Fibroblast of villous mesenchyme (primary cell): Measurements from ENCODE around the gene ODF2. TPM values are rescaled to one million over a fixed set of nuclear protein-coding genes. Genes with fewer than 3 reads are reported as not detected.
"Not testable (repeated sequence)": the region's sequence is repeated elsewhere in the genome, so short reads cannot be mapped to it uniquely, and the experiment has no call there.

Source experiments
- DNase-seq: peaks from one replicate; pipeline ENCODE4 v3.0.0-alpha.2; 2010; ENCODE audit warnings: low read depth
- H3K4me3 ChIP-seq: 2 replicates; pipeline ENCODE4 v1.5.1; 2011; ENCODE audit warnings: low read depth, mild to moderate bottlenecking, low read length
- total RNA-seq: library from RNA; depleted of rRNA; stranded (reverse); fragments of >200 nt; gene quantifications from 2 replicates; pipeline ENCODE4 v1.2.3, GENCODE V29; 2012
- TF ChIP-seq, protein P1 (sequence below): IDR thresholded peaks from 2 replicates; pipeline ENCODE4 v1.5.1; 2012; ENCODE audit warnings: low read depth, mild to moderate bottlenecking, low read length; ENCODE audit not compliant: insufficient read depth

ODF2 gene
- total RNA-seq, 1 donor, result 44.5 TPM

DNA sequence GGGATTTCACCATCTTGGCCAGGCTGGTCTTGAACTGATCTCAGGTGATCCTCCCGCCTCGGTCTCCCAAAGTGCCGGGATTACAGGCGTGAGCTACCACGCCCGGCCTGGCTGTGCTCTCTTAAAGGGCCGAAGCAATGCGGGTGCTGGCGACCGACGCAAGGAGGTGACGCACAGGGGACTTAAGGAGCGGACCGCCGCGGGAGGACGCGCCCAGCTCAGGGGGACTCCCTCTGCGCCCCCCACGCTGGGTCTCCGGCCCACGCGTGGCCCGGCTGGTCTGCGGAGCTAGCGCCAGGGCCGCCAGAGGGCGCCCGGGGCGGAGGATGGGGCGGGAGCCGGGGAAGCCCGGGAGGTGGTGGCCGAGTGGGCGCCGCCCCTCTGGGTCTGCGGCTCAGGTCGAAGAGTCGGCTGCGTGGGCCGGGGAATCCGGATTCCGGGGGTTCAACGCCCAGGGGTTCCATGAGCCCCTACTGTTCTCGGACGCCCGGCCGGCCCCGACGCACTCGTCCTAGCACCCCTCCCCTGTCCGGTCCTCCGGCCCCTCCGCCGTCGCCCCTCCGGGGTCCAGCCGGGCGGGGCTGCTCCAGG is 35.7 kb upstream of the ODF2 start:
- DNase-seq, result peak; percentile 53
- TF ChIP-seq, protein P1, sequence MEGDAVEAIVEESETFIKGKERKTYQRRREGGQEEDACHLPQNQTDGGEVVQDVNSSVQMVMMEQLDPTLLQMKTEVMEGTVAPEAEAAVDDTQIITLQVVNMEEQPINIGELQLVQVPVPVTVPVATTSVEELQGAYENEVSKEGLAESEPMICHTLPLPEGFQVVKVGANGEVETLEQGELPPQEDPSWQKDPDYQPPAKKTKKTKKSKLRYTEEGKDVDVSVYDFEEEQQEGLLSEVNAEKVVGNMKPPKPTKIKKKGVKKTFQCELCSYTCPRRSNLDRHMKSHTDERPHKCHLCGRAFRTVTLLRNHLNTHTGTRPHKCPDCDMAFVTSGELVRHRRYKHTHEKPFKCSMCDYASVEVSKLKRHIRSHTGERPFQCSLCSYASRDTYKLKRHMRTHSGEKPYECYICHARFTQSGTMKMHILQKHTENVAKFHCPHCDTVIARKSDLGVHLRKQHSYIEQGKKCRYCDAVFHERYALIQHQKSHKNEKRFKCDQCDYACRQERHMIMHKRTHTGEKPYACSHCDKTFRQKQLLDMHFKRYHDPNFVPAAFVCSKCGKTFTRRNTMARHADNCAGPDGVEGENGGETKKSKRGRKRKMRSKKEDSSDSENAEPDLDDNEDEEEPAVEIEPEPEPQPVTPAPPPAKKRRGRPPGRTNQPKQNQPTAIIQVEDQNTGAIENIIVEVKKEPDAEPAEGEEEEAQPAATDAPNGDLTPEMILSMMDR, result peak; percentile 82
- peak overlapping the region; percentile 77 for H3K4me3 ChIP-seq

DNA sequence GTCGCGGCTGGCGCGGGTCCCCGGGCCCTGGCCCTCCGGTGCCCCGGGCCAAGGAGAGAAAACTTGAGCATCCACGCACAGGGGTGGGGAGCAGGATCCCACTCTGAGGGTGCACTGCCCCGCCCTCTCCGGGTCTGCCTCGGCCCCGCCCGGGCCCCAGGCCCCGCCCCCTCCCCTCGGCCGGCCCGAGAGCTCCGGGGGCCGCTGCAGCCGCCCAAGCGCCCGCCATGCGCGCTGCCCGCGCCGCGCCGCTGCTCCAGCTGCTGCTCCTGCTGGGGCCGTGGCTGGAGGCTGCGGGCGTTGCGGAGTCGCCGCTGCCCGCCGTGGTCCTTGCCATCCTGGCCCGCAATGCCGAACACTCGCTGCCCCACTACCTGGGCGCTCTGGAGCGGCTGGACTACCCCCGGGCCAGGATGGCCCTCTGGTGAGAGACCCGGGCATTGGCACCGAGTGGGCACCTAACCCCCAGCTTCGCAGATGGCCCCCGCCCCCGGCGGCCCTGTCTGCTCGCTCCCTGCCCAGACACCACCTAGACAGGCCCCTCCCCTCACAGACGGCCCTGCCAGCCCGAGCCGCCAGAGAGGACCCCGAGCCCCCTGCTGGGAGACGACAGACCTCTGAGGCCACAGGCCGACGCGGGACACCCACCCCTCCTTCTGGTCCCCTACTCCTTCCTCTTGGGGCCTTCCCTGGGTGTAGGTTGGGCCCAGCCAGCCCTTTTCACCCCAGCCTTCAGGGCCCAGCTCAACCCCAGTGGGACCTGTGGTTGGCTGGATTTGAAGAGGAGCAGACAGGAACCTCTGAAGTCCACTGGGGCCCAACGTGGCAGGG is 34.9 kb upstream of the ODF2 start, which contains the start of gene CERCAM:
Gene CERCAM (plus strand): TSS at position 207 of the 831 bp plus-strand sequence. CDS start 21 bp downstream, at position 228.
- DNase-seq, result peak; percentile 42
- H3K4me3 ChIP-seq, result peak within 1 kb of the TSS; percentile 77
- TF ChIP-seq, protein P1, result no peak

DNA sequence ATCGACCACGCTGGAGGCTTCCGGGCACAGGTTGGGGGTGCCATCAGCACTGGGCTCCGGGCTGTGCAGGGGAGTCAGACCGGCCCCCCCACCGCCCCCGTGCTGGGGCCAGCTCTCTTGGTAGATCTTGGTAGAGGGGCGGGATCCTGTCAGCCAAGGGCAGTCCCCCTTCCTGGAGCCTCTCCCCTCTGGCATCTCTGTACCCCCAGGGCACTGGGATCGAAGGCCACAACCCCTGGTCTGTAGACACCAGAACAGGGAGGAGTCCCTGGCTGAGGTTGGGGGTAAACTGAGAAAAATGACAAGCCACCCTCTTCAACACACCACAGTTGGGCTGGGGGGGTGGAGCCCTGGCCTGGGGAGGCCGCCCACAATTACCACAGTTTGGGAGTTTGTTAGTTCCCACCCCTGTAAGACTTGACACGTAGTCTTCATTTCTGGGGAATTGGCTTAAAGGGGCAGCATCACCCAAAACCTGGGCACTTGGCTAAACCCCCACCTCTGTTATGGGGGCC is 34.3 kb upstream of the ODF2 start:
- TF ChIP-seq, protein P1, result no peak
- peak; percentile 38 for DNase-seq
- peak overlapping the region; percentile 77 for H3K4me3 ChIP-seq

DNA sequence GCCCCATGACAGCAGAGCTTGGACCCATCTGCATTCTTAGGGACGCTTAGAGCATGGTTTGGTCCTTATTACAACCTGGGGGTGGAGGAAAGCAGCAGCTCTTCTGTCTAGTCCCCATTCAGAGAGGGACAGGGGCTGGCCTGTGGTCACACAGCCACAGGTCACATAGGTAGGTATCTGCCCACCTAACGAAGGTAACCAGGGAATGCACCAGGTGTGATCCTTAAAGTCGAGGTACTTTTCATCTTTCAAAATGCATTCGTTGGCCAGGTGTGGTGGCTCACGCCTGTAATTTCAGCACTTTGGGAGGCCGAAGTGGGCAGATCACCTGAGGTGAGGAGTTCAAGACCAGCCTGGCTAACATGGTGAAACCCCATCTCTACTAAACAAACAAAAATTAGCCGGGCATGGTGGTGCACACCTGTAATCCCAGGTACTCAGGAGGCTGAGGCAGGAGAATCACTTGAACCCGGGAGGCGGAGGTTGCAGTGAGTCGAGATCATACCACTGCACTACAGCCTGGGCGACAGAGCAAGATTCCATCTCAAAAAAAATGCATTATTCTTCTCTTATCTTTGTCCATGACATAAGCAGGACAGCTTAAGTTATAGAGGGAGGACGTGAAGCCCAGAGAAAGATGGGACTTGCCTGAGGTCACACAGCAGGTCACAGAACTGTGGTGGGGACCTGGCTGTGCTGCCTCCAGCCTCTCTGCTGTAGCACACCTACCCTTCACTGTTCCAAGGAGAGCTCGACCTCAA is 33.6 kb upstream of the ODF2 start:
- peak overlapping the region; percentile 77 for H3K4me3 ChIP-seq
- DNase-seq, result not testable (repeated sequence)

DNA sequence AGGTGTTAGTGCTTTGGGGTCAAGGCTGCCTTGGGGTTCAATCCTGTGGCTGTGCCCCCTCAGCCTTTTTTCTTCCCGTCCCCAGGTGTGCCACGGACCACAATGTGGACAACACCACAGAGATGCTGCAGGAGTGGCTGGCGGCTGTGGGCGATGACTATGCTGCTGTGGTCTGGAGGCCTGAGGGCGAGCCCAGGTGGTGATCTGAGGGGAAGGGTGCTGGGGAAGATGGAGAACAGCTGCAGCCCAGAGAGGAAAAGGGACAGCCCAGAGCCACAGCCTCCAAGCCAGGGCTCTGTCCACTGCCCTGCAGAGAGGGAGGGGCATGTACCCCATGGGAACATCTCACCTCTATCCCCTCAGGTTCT is 33.0 kb upstream of the ODF2 start:
- H3K4me3 ChIP-seq, result no peak overlapping the region
- TF ChIP-seq, protein P1, result no peak
- no peak for DNase-seq

- not testable (repeated sequence) for H3K4me3 ChIP-seq, DNase-seq
These were observed 32.5 kb upstream of the ODF2 start for GRCh38 chr9:128423356-128423755.

DNA sequence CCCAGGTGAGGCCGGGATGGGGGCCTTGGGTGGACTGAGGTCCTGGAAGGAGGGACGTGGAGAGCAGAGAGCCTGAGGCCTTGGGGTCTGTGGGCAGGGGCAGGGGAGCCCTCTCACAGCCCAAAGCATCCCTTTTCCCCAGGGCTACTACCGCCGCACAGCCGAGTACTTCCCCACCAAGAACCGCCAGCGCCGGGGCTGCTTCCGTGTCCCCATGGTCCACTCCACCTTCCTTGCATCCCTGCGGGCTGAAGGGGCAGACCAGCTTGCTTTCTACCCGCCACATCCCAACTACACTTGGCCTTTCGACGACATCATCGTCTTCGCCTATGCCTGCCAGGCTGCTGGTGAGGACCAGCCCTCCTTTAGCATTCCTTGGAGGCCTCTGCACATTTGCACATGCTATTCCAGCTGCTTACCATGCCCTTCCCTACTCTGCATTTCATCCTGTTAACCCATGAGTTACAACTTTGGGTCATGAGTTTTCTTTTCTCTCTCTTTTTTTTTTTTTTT is 31.5 kb upstream of the ODF2 start:
- DNase-seq, result no peak
- TF ChIP-seq, protein P1, result no peak
- no peak overlapping the region for H3K4me3 ChIP-seq
